Measurements from ENCODE around the gene WDR45B.

WDR45B gene

GRCh38 chr17:82687871-82688270, 39.6 kb upstream of the WDR45B start:
- Histone ChIP-seq H3K27me3 (ENCODE audit: control insufficient read depth in 1 of 2, insufficient read depth in 2 of 2, low read length in 2 of 2) (no peaks in the 10 kb centered on the region), H3K9ac (ENCODE audit: low read length in 2 of 2) (no peak overlapping the region), H3K4me1 (ENCODE audit: control insufficient read depth, insufficient read depth, low read length) (no peaks in the 10 kb centered on the region), H3K27ac (ENCODE audit: low read length) (no peak overlapping the region), H3K36me3 (ENCODE audit: control insufficient read depth in 2 of 2, insufficient read depth in 2 of 2, low read length in 2 of 2) (peaks cover 2 to 4% of the 10 kb centered on the region in 2 donors), H3K9me3 (ENCODE audit: control insufficient read depth in 2 of 2, low read length in 2 of 2) (no peaks in the 10 kb centered on the region), H3K4me3 (ENCODE audit: low read length in 2 of 2) (no peak overlapping the region)

DNA sequence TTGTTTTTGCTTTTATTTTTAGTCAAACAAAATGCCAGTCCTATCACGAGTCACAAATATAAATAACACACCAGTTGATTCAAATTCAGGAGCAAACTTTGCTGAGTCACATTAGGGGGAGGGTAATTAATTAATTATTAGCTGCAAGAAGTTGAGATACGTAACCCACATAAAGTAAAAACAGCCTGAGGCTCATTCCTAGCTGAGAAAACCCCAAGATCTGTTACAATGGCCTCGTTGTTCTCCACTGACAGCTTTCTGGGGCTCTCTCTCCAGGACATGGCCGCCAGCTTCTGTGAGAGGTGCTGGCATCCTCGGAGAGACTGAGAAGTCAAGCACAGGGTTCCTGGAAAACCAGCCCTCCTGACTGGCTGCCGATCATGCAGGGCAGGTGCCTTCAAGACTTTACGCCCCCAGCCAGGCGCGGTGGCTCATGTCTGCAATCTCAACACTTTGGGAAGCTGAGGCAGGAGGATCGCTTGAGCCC, 39.2 kb upstream of the WDR45B start:
- Histone ChIP-seq H3K36me3 (ENCODE audit: control insufficient read depth in 2 of 2, insufficient read depth in 2 of 2, low read length in 2 of 2) (peaks cover 2 to 4% of the 10 kb centered on the region in 2 donors), H3K4me1 (ENCODE audit: control insufficient read depth, insufficient read depth, low read length) (no peaks in the 10 kb centered on the region), H3K4me3 (ENCODE audit: low read length in 2 of 2) (no peak overlapping the region), H3K9me3 (ENCODE audit: control insufficient read depth in 2 of 2, low read length in 2 of 2) (no peaks in the 10 kb centered on the region), H3K27me3 (ENCODE audit: control insufficient read depth in 1 of 2, insufficient read depth in 2 of 2, low read length in 2 of 2) (no peaks in the 10 kb centered on the region), H3K27ac (ENCODE audit: low read length) (no peak overlapping the region), H3K9ac (ENCODE audit: low read length in 2 of 2) (no peak overlapping the region)

GRCh38 chr17:82686366-82687324, 38.4 kb upstream of the WDR45B start:
- H3K27me3 ChIP-seq (ENCODE audit: control insufficient read depth in 1 of 2, insufficient read depth in 2 of 2, low read length in 2 of 2): no peaks in the 10 kb centered on the region
- H3K9me3 ChIP-seq (ENCODE audit: control insufficient read depth in 2 of 2, low read length in 2 of 2): no peaks in the 10 kb centered on the region
- H3K9ac ChIP-seq (ENCODE audit: low read length in 2 of 2): no peak overlapping the region
- peaks cover 2 to 4% of the 10 kb centered on the region in 2 donors for H3K36me3 ChIP-seq (ENCODE audit: control insufficient read depth in 2 of 2, insufficient read depth in 2 of 2, low read length in 2 of 2)
- no peaks in the 10 kb centered on the region for H3K4me1 ChIP-seq (ENCODE audit: control insufficient read depth, insufficient read depth, low read length)
- no peak overlapping the region for H3K27ac ChIP-seq (ENCODE audit: low read length)
- H3K4me3 ChIP-seq (ENCODE audit: low read length in 2 of 2): no peak overlapping the region

- H3K36me3 ChIP-seq (ENCODE audit: control insufficient read depth in 2 of 2, insufficient read depth in 2 of 2, low read length in 2 of 2): peaks cover 2 to 4% of the 10 kb centered on the region in 2 donors
- no peaks in the 10 kb centered on the region for H3K4me1 ChIP-seq (ENCODE audit: control insufficient read depth, insufficient read depth, low read length)
- no peak overlapping the region for H3K9ac ChIP-seq (ENCODE audit: low read length in 2 of 2)
- peaks cover 0 to 3% of the 10 kb centered on the region in 2 donors for H3K9me3 ChIP-seq (ENCODE audit: control insufficient read depth in 2 of 2, low read length in 2 of 2)
- no peaks in the 10 kb centered on the region for H3K27me3 ChIP-seq (ENCODE audit: control insufficient read depth in 1 of 2, insufficient read depth in 2 of 2, low read length in 2 of 2)
- H3K27ac ChIP-seq (ENCODE audit: low read length): no peak overlapping the region
- no peak overlapping the region for H3K4me3 ChIP-seq (ENCODE audit: low read length in 2 of 2)
Measured at GRCh38 chr17:82685291-82685690, 37.0 kb upstream of the WDR45B start.

GRCh38 chr17:82684228-82684841, 36.1 kb upstream of the WDR45B start:
- no peak overlapping the region for H3K9ac ChIP-seq (ENCODE audit: low read length in 2 of 2)
- no peaks in the 10 kb centered on the region for H3K27me3 ChIP-seq (ENCODE audit: control insufficient read depth in 1 of 2, insufficient read depth in 2 of 2, low read length in 2 of 2)
- H3K27ac ChIP-seq (ENCODE audit: low read length): no peak overlapping the region
- no peak overlapping the region for H3K4me3 ChIP-seq (ENCODE audit: low read length in 2 of 2)
- peaks cover 0 to 3% of the 10 kb centered on the region in 2 donors for H3K9me3 ChIP-seq (ENCODE audit: control insufficient read depth in 2 of 2, low read length in 2 of 2)
- H3K4me1 ChIP-seq (ENCODE audit: control insufficient read depth, insufficient read depth, low read length): no peaks in the 10 kb centered on the region
- peaks cover 0 to 4% of the 10 kb centered on the region in 2 donors for H3K36me3 ChIP-seq (ENCODE audit: control insufficient read depth in 2 of 2, insufficient read depth in 2 of 2, low read length in 2 of 2)

DNA sequence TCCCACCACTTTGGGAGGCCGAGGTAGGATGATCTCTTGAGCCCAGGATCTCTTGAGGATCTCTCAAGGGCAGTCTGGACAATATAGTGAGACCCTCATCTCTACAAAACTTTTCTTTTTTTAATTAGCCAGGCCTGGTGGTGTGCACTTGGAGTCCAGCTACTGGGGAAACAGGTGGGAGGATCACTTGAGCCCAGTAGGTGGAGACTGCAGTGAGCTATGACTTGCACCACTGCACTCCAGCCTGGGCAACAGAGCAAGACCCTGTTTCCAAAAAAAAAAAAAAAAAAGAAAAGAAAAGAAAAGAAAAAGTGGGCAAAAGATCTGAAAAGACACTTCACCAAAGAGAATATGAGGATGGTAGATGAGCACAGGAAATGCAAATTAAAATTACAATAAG, 35.3 kb upstream of the WDR45B start:
- Histone ChIP-seq H3K27me3 (ENCODE audit: control insufficient read depth in 1 of 2, insufficient read depth in 2 of 2, low read length in 2 of 2) (no peaks in the 10 kb centered on the region), H3K36me3 (ENCODE audit: control insufficient read depth in 2 of 2, insufficient read depth in 2 of 2, low read length in 2 of 2) (peaks cover 0 to 4% of the 10 kb centered on the region in 2 donors), H3K27ac (ENCODE audit: low read length) (no peak overlapping the region), H3K4me3 (ENCODE audit: low read length in 2 of 2) (no peak overlapping the region), H3K9ac (ENCODE audit: low read length in 2 of 2) (no peak overlapping the region), H3K9me3 (ENCODE audit: control insufficient read depth in 2 of 2, low read length in 2 of 2) (peaks cover 0 to 3% of the 10 kb centered on the region in 2 donors), H3K4me1 (ENCODE audit: control insufficient read depth, insufficient read depth, low read length) (no peaks in the 10 kb centered on the region)

DNA sequence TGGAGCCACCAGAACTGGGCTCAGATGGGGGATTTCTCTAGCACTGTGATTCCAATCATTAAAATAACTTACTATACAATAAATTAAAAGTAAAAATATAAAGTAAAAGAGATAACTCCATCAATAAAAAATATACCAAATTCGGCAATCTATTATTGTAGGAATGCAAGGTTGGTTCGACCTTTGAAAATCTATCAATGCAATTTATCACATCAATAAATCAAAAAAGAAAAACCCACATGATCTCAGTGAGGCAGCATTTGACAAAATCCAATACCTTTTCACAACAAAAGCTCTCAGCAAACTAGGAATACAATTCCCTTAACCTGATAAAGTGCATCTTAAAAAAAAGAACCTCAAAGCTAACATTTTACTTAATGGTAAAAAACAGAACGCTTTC, 33.3 kb upstream of the WDR45B start:
- no peaks in the 10 kb centered on the region for H3K4me1 ChIP-seq (ENCODE audit: control insufficient read depth, insufficient read depth, low read length)
- peaks cover 0 to 3% of the 10 kb centered on the region in 2 donors for H3K9me3 ChIP-seq (ENCODE audit: control insufficient read depth in 2 of 2, low read length in 2 of 2)
- H3K36me3 ChIP-seq (ENCODE audit: control insufficient read depth in 2 of 2, insufficient read depth in 2 of 2, low read length in 2 of 2): peaks cover 0 to 4% of the 10 kb centered on the region in 2 donors
- H3K9ac ChIP-seq (ENCODE audit: low read length in 2 of 2): no peak overlapping the region
- no peak overlapping the region for H3K27ac ChIP-seq (ENCODE audit: low read length)
- no peaks in the 10 kb centered on the region for H3K27me3 ChIP-seq (ENCODE audit: control insufficient read depth in 1 of 2, insufficient read depth in 2 of 2, low read length in 2 of 2)
- H3K4me3 ChIP-seq (ENCODE audit: low read length in 2 of 2): no peak overlapping the region

GRCh38 chr17:82679586-82680465, 31.6 kb upstream of the WDR45B start:
- H3K9me3 ChIP-seq (ENCODE audit: control insufficient read depth in 2 of 2, low read length in 2 of 2): peaks cover 0 to 3% of the 10 kb centered on the region in 2 donors
- H3K27ac ChIP-seq (ENCODE audit: low read length): no peak overlapping the region
- no peaks in the 10 kb centered on the region for H3K27me3 ChIP-seq (ENCODE audit: control insufficient read depth in 1 of 2, insufficient read depth in 2 of 2, low read length in 2 of 2)
- H3K36me3 ChIP-seq (ENCODE audit: control insufficient read depth in 2 of 2, insufficient read depth in 2 of 2, low read length in 2 of 2): peaks cover 0 to 4% of the 10 kb centered on the region in 2 donors
- no peak overlapping the region for H3K9ac ChIP-seq (ENCODE audit: low read length in 2 of 2)
- no peaks in the 10 kb centered on the region for H3K4me1 ChIP-seq (ENCODE audit: control insufficient read depth, insufficient read depth, low read length)
- H3K4me3 ChIP-seq (ENCODE audit: low read length in 2 of 2): no peak overlapping the region

- H3K4me1 ChIP-seq (ENCODE audit: control insufficient read depth, insufficient read depth, low read length): no peaks in the 10 kb centered on the region
- H3K27ac ChIP-seq (ENCODE audit: low read length): no peak overlapping the region
- H3K9ac ChIP-seq (ENCODE audit: low read length in 2 of 2): no peak overlapping the region
- H3K27me3 ChIP-seq (ENCODE audit: control insufficient read depth in 1 of 2, insufficient read depth in 2 of 2, low read length in 2 of 2): no peaks in the 10 kb centered on the region
- no peaks in the 10 kb centered on the region for H3K36me3 ChIP-seq (ENCODE audit: control insufficient read depth in 2 of 2, insufficient read depth in 2 of 2, low read length in 2 of 2)
- H3K4me3 ChIP-seq (ENCODE audit: low read length in 2 of 2): no peak overlapping the region
- H3K9me3 ChIP-seq (ENCODE audit: control insufficient read depth in 2 of 2, low read length in 2 of 2): peaks cover 0 to 3% of the 10 kb centered on the region in 2 donors
Measured at GRCh38 chr17:82678265-82678891, 30.1 kb upstream of the WDR45B start.
